K562 (cell line): ENCODE results near the gene RAD1.

Source experiments
- CTBP1 ChIP-seq: fragments of 450-650 bp; IDR thresholded peaks from 2 replicates; pipeline ENCODE4 v1.6.1; 2016; ENCODE audit warnings: borderline replicate concordance
- CTCF ChIP-seq, 3 experiments: IDR thresholded peaks in 2 of 3; conservative IDR thresholded peaks in 1 of 3; 2 replicates each; pipeline ENCODE4 v1.5.1; 2011 to 2012; ENCODE audit warnings: low read length in 3 of 3, mild to moderate bottlenecking in 3 of 3, control low read depth in 2 of 3, improper control_type of control experiment in 1 of 3, inconsistent platforms in 1 of 3, low read depth in 1 of 3, mixed read lengths in 1 of 3, moderate library complexity in 1 of 3; ENCODE audit not compliant: insufficient read depth in 2 of 3
- MYNN ChIP-seq, 2 experiments: sonication (generic); formaldehyde crosslinking in 1 of 2; IDR thresholded peaks; 2 replicates each; pipeline versions ENCODE4 v1.5.0 to v1.6.1; 2016 to 2020; ENCODE audit warnings: antibody characterized with exemption in 1 of 2, missing genetic modification reagents in 1 of 2
- TAF1 ChIP-seq: IDR thresholded peaks from 2 replicates; pipeline ENCODE4 v1.6.1; 2011; ENCODE audit warnings: mild to moderate bottlenecking, low read length, moderate library complexity; ENCODE audit not compliant: insufficient read depth, control insufficient read depth, severe bottlenecking; ENCODE audit errors: extremely low read depth

GRCh38 chr5:34868791-34869190 lies 46.5 kb downstream of the RAD1 start:
- TF ChIP-seq MYNN (IDR thresholded peaks at IDR 0.05) (no peak), MYNN (CRISPR knock-in tag; IDR thresholded peaks at IDR 0.05) (no peak), CTCF (IDR thresholded peaks at IDR 0.05 in 2 of 3, conservative IDR thresholded peaks at IDR 0.05 in 1 of 3; ENCODE audit: insufficient read depth in 2 of 3, low read depth in 1 of 3, low read length in 3 of 3) (no peak), CTBP1 (no peak), TAF1 (no peak)
